Measurements from ENCODE around the gene ZZZ3.
"Not testable (repeated sequence)": the region's sequence is repeated elsewhere in the genome, so short reads cannot be mapped to it uniquely, and the experiment has no call there.

ZZZ3 gene

GRCh38 chr1:77680173-77680572, 2.3 kb downstream of the ZZZ3 start:
- DNase-seq (ENCODE audit: low read depth): no peak
- no peak overlapping the region; the same call in 1 of the 2 replicates for H3K4me3 ChIP-seq (ENCODE audit: low read depth, low read length)
- TF ChIP-seq CTCF (IDR thresholded peaks at IDR 0.05; ENCODE audit: low read depth, low read length, missing control alignments): no peak

- no peak for DNase-seq (ENCODE audit: low read depth)
- no peak overlapping the region for H3K4me3 ChIP-seq (ENCODE audit: low read depth, low read length)
- no peak for TF ChIP-seq CTCF (IDR thresholded peaks at IDR 0.05; ENCODE audit: low read depth, low read length, missing control alignments)
These were observed 3.5 kb downstream of the ZZZ3 start for GRCh38 chr1:77678660-77679610.

GRCh38 chr1:77674807-77675206, 7.7 kb downstream of the ZZZ3 start:
- not testable (repeated sequence) for H3K4me3 ChIP-seq (ENCODE audit: low read depth, low read length); DNase-seq (ENCODE audit: low read depth)

- no peak for DNase-seq (ENCODE audit: low read depth)
- no peak for TF ChIP-seq CTCF (IDR thresholded peaks at IDR 0.05; ENCODE audit: low read depth, low read length, missing control alignments)
- H3K4me3 ChIP-seq (ENCODE audit: low read depth, low read length): no peak overlapping the region
These were observed 8.6 kb downstream of the ZZZ3 start for GRCh38 chr1:77673716-77674355.

GRCh38 chr1:77673030-77673429, 9.4 kb downstream of the ZZZ3 start:
- no peak for DNase-seq (ENCODE audit: low read depth)
- TF ChIP-seq CTCF (IDR thresholded peaks at IDR 0.05; ENCODE audit: low read depth, low read length, missing control alignments): no peak
- no peak overlapping the region for H3K4me3 ChIP-seq (ENCODE audit: low read depth, low read length)

GRCh38 chr1:77672374-77672773, 10.1 kb downstream of the ZZZ3 start:
- H3K4me3 ChIP-seq (ENCODE audit: low read depth, low read length): no peak overlapping the region; the same call in 1 of the 2 replicates
- no peak for DNase-seq (ENCODE audit: low read depth)
- TF ChIP-seq CTCF (IDR thresholded peaks at IDR 0.05; ENCODE audit: low read depth, low read length, missing control alignments): no peak

GRCh38 chr1:77671836-77672235, 10.6 kb downstream of the ZZZ3 start:
- TF ChIP-seq CTCF (IDR thresholded peaks at IDR 0.05; ENCODE audit: low read depth, low read length, missing control alignments): no peak
- no peak for DNase-seq (ENCODE audit: low read depth)
- H3K4me3 ChIP-seq (ENCODE audit: low read depth, low read length): no peak overlapping the region; the same call in 1 of the 2 replicates

Data from GM12864 (cell line).